ENCODE measurements around the gene AGTPBP1. TPM values are rescaled to one million over a fixed set of nuclear protein-coding genes. Genes with fewer than 3 reads are reported as not detected.

The AGTPBP1 gene
- total and polyA plus RNA-seq, 9 of the 15 experiments (the other 6 are each of a cell fraction or from before 2014, with no cell fraction given), result 1.4 to 7.9 (median 4.6) TPM

- no peaks in the 10 kb centered on the region for H3K4me1 ChIP-seq (replicated peaks in 1 of 2; ENCODE audit: control insufficient read depth in 2 of 2, insufficient read depth in 2 of 2, low read length in 2 of 2)
- no peak overlapping the region for H3K4me3 ChIP-seq
- FAIRE-seq (no peak), ATAC-seq (no peak), DNase-seq (ENCODE audit: extremely low read depth in 1 of 4, low spot score in 3 of 4) (no peak)
- TF ChIP-seq NCOA6 (IDR thresholded peaks at IDR 0.05), result no peak
- no peak for TF ChIP-seq ZBTB2 (IDR thresholded peaks at IDR 0.05)
- no peak for TF ChIP-seq PCBP2 (IDR thresholded peaks at IDR 0.05; ENCODE audit: low read depth, low read length, poor library complexity, severe bottlenecking)
- TF ChIP-seq ZHX1 (conservative IDR thresholded peaks at IDR 0.05; ENCODE audit: low read length), result no peak
- TF ChIP-seq ETV5 (CRISPR knock-in tag; IDR thresholded peaks at IDR 0.05; ENCODE audit: low read depth), result no peak
- TF ChIP-seq KAT2B (IDR thresholded peaks at IDR 0.05; ENCODE audit: low read depth, low read length), result no peak
- no peak for TF ChIP-seq HBP1 (CRISPR knock-in tag; IDR thresholded peaks at IDR 0.05)
- TF ChIP-seq IFI16 (CRISPR knock-in tag; IDR thresholded peaks at IDR 0.05), result no peak
- no peak for TF ChIP-seq ZFP1 (CRISPR knock-in tag; IDR thresholded peaks at IDR 0.05)
- no peak for TF ChIP-seq ELK1 (CRISPR knock-in tag; IDR thresholded peaks at IDR 0.05)
- no peak for TF ChIP-seq HNRNPH1 (optimal IDR thresholded peaks at IDR 0.05; ENCODE audit: low read depth, low read length)
- TF ChIP-seq TCFL5 (CRISPR knock-in tag; conservative IDR thresholded peaks at IDR 0.05), result no peak
- no peak for TF ChIP-seq PURB (CRISPR knock-in tag; IDR thresholded peaks at IDR 0.05; ENCODE audit: low read depth)
- TF ChIP-seq HES1 (IDR thresholded peaks at IDR 0.05; ENCODE audit: low read depth), result no peak
- no peak for TF ChIP-seq RB1 (IDR thresholded peaks at IDR 0.05; ENCODE audit: low read depth)
- no TSS peak for BruUV-seq (replicated peaks)
- no peaks in the 10 kb centered on the region for H3K79me2 ChIP-seq (ENCODE audit: control insufficient read depth, insufficient read depth, low read length)
- no peaks in the 10 kb centered on the region for H3K9me1 ChIP-seq (ENCODE audit: control insufficient read depth, insufficient read depth, low read length)
- ChIA-PET CTCF (ENCODE audit: low intra/inter-chr PET ratio) (no interaction called here), POLR2A (no interaction called here)
- H3K9ac ChIP-seq (ENCODE audit: insufficient read depth in 1 of 2, low read depth in 2 of 2, low read length in 2 of 2), result no peak overlapping the region
- no peak overlapping the region for H2AFZ ChIP-seq (ENCODE audit: low read depth, low read length)
- H4K20me1 ChIP-seq (replicated peaks; ENCODE audit: control insufficient read depth, insufficient read depth, low read length), result no peaks in the 10 kb centered on the region
- H3K27ac ChIP-seq (ENCODE audit: extremely low read depth, low read depth, low read length), result no peak overlapping the region
- intact Hi-C loops (cut with micrococcal nuclease), result no loop called here
- no peaks in the 10 kb centered on the region for H3K36me3 ChIP-seq (ENCODE audit: control insufficient read depth, insufficient read depth, low read length)
- in situ Hi-C loops (cut with MboI), result no loop called here
- H3K27me3 ChIP-seq (ENCODE audit: control insufficient read depth in 2 of 2, insufficient read depth in 2 of 2, low read length in 2 of 2), result no peaks in the 10 kb centered on the region
- no peak overlapping the region for H3K4me2 ChIP-seq (ENCODE audit: insufficient read depth, low read length)
- no peaks in the 10 kb centered on the region for H3K9me3 ChIP-seq (replicated peaks; ENCODE audit: control insufficient read depth, insufficient read depth, low read depth, low read length)
Measured at GRCh38 chr9:85685081-85685480, 56.7 kb downstream of the AGTPBP1 start.

Data from K562 (cell line).